ENCODE data around the gene SCG5. TPM values are rescaled to one million over a fixed set of nuclear protein-coding genes. Genes with fewer than 3 reads are reported as not detected.

SCG5 gene
- total RNA-seq, 1 experiment from 2014 or later = 23.9 TPM

DNA sequence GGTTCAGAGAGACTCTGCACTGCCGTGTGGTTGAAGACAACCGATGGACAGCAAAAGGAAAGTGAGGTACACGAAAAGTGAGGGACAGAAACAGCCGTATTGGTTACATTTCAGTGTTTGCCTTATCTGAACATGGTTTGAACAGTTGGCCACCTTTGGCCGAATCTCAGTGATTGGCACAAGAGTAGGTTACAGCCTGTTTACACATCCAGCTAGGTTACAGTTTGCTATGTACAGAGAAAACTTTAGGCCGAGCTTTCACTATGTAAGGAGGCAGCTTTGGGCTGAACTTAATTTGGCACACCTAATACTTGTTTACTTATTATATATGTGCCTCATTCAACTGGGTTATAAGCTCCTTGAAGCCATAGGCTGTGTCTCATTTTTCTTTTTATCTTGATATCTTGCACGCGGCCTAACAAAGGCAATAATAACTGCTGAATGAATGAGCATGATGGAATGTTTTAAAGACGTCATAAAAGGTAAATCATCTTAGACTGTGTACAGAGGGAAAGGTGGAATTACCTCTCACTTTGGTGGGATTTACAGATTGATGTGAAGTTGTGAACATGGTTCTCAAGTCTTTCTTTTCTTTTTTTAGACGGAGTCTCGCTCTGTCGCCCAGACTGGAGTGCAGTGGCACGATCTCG lies 59.1 kb downstream of the SCG5 start:
- Histone ChIP-seq H2BK5ac (ENCODE audit: insufficient read length, low read length) (no peak overlapping the region), H2BK15ac (ENCODE audit: low read depth, low read length) (no peak overlapping the region), H3K23ac (ENCODE audit: insufficient read length, low read depth, low read length) (no peak overlapping the region), H3T11ph (ENCODE audit: low read length) (no peak overlapping the region), H4K91ac (ENCODE audit: insufficient read length, low read depth, low read length) (no peak overlapping the region), H3K4ac (ENCODE audit: low read depth, low read length) (no peak overlapping the region), H4K5ac (ENCODE audit: insufficient read length, low read depth, low read length) (no peak overlapping the region), H3K4me2 (ENCODE audit: insufficient read depth, insufficient read length, low read length) (no peak overlapping the region), H3K27me3 (ENCODE audit: insufficient read depth, low read length) (no peaks in the 10 kb centered on the region), H3K18ac (ENCODE audit: insufficient read length, low read depth, low read length) (no peak overlapping the region), H4K8ac (replicated peaks; ENCODE audit: insufficient read length, low read depth, low read length) (no peak overlapping the region), H3K56ac (ENCODE audit: insufficient read length, low read depth, low read length) (no peak overlapping the region), H3K4me1 (ENCODE audit: insufficient read depth, low read length) (no peaks in the 10 kb centered on the region; the same call in 1 of the 2 replicates), H2AFZ (ENCODE audit: low read length) (no peak overlapping the region), H3K79me1 (ENCODE audit: insufficient read depth, low read depth, low read length, poor library complexity, severe bottlenecking) (no peaks in the 10 kb centered on the region), H3K23me2 (ENCODE audit: insufficient read length, low read depth, low read length, poor library complexity, severe bottlenecking) (no peaks in the 10 kb centered on the region), H2AK5ac (ENCODE audit: insufficient read length, low read length) (no peak overlapping the region), H3K79me2 (ENCODE audit: insufficient read depth, low read length) (no peaks in the 10 kb centered on the region), H2BK12ac (ENCODE audit: insufficient read length, low read depth, low read length) (no peak overlapping the region), H2BK20ac (ENCODE audit: low read depth, low read length, poor library complexity, severe bottlenecking) (no peak overlapping the region), H4K20me1 (ENCODE audit: control insufficient read depth, insufficient read depth, insufficient read length) (no peaks in the 10 kb centered on the region), H3K9me3 (ENCODE audit: control insufficient read depth, low read depth, low read length) (no peaks in the 10 kb centered on the region), H2BK120ac (ENCODE audit: low read depth, low read length, poor library complexity, severe bottlenecking) (no peak overlapping the region), H3K14ac (ENCODE audit: insufficient read depth, low read length) (no peak overlapping the region), H3K9ac (ENCODE audit: extremely low read depth, insufficient read length, low read length) (no peak overlapping the region), H3K27ac (ENCODE audit: insufficient read length, low read depth, low read length) (no peak overlapping the region)
- Mint-ChIP-seq H3K4me1 (peaks cover 12 to 14% of the 10 kb centered on the region in 2 experiments), H3K36me3 (ENCODE audit: insufficient read depth in 1 of 3, low read depth in 3 of 3) (peaks cover 0 to 6% (median 0%) of the 10 kb centered on the region in 3 experiments; a peak in 1 of 7 replicates), H3K4me3 (no peak overlapping the region), H3K27ac (no peak overlapping the region), H3K27me3 (ENCODE audit: low read depth) (no peaks in the 10 kb centered on the region; the same call in 1 of the 2 replicates), H3K9me3 (no peaks in the 10 kb centered on the region; a peak in 1 of 5 replicates)
- TF ChIP-seq CTCF (conservative IDR thresholded peaks at IDR 0.05) = no peak
- no CpG with 5 or more reads among the region's 14 CpGs for WGBS (ENCODE audit: extremely low coverage, insufficient read length, low lambda C conversion rate)
- no peak for DNase-seq

All from H9 (cell line).